GM12874 (cell line): ENCODE data around the gene POC1A.

Experiments used
- CTCF ChIP-seq: IDR thresholded peaks from 2 replicates; pipeline ENCODE4 v1.5.1; 2011; ENCODE audit warnings: low read depth, mild to moderate bottlenecking, control low read depth, low read length, moderate library complexity; ENCODE audit not compliant: insufficient read depth

Gene POC1A

GRCh38 chr3:52094571-52095485, 59.4 kb downstream of the POC1A start:
- TF ChIP-seq CTCF: no peak

- TF ChIP-seq CTCF: no peak
These were observed 60.3 kb downstream of the POC1A start for GRCh38 chr3:52093756-52094545.

GRCh38 chr3:52092891-52093290, 61.3 kb downstream of the POC1A start:
- no peak for TF ChIP-seq CTCF

- TF ChIP-seq CTCF: no peak
These were observed 62.0 kb downstream of the POC1A start for GRCh38 chr3:52092271-52092660.

GRCh38 chr3:52091586-52092270, 62.5 kb downstream of the POC1A start:
- TF ChIP-seq CTCF: no peak

GRCh38 chr3:52090933-52091468, 63.2 kb downstream of the POC1A start:
- no peak for TF ChIP-seq CTCF
